ENCODE data around the gene MEX3B. TPM values are rescaled to one million over a fixed set of nuclear protein-coding genes. Genes with fewer than 3 reads are reported as not detected.

The MEX3B gene
- total RNA-seq, 1 donor from 2014 or later, result 1.9 TPM

- H3K36me3 ChIP-seq, result no peaks in the 10 kb centered on the region
- peak; percentile 26 for TF ChIP-seq CTCF (IDR thresholded peaks at IDR 0.05)
- intact Hi-C loops (cut with DNase I), result no loop called here
- ATAC-seq (peak; percentile 0), DNase-seq (no peak)
- peaks cover 4% of the 10 kb centered on the region for H3K27me3 ChIP-seq
- peaks cover 16% of the 10 kb centered on the region for H3K4me1 ChIP-seq
- peak overlapping the region; percentile 17 for H3K27ac ChIP-seq
- peak overlapping the region; percentile 65 for H3K4me3 ChIP-seq
- no peaks in the 10 kb centered on the region for H3K9me3 ChIP-seq
Observed at GRCh38 chr15:82047453-82048400, 1.9 kb upstream of the MEX3B start.

GRCh38 chr15:82046666-82047452, 1.0 kb upstream of the MEX3B start:
- TF ChIP-seq CTCF (IDR thresholded peaks at IDR 0.05), result peak; percentile 71
- peak overlapping the region; percentile 85 for H3K27ac ChIP-seq
- DNase-seq (peak; percentile 96), ATAC-seq (peak; percentile 89)
- H3K36me3 ChIP-seq, result no peaks in the 10 kb centered on the region
- no peaks in the 10 kb centered on the region for H3K9me3 ChIP-seq
- H3K4me3 ChIP-seq, result peak overlapping the region; percentile 65
- peaks cover 16% of the 10 kb centered on the region for H3K4me1 ChIP-seq
- no peaks in the 10 kb centered on the region for H3K27me3 ChIP-seq
- intact Hi-C loops (cut with DNase I), result no loop called here

- ATAC-seq, result peak; percentile 5
- peak overlapping the region; percentile 78 for H3K27ac ChIP-seq
- no peaks in the 10 kb centered on the region for H3K9me3 ChIP-seq
- no peaks in the 10 kb centered on the region for H3K36me3 ChIP-seq
- no peaks in the 10 kb centered on the region for H3K27me3 ChIP-seq
- intact Hi-C loops (cut with DNase I), result no loop called here
- H3K4me1 ChIP-seq, result peaks cover 16% of the 10 kb centered on the region
- no peak for DNase-seq
- no peak for TF ChIP-seq CTCF (IDR thresholded peaks at IDR 0.05)
- H3K4me3 ChIP-seq, result peak overlapping the region; percentile 65
Observed at GRCh38 chr15:82045179-82045891, 483 bp downstream of the MEX3B start.

- intact Hi-C loops (cut with DNase I), result no loop called here
- no peaks in the 10 kb centered on the region for H3K9me3 ChIP-seq
- no peak overlapping the region for H3K27ac ChIP-seq
- H3K27me3 ChIP-seq, result no peaks in the 10 kb centered on the region
- peaks cover 16% of the 10 kb centered on the region for H3K4me1 ChIP-seq
- no peaks in the 10 kb centered on the region for H3K36me3 ChIP-seq
- ATAC-seq (no peak), DNase-seq (no peak)
- peak overlapping the region; percentile 65 for H3K4me3 ChIP-seq
- no peak for TF ChIP-seq CTCF (IDR thresholded peaks at IDR 0.05)
Observed at GRCh38 chr15:82044373-82045178, 1.2 kb downstream of the MEX3B start.
